Peyer's patch (tissue), 4 donors: ENCODE measurements around the gene GHRL.

ENCODE experiments used
- POLR2A ChIP-seq, 2 donors: fragments of 450-650 bp; IDR thresholded peaks; one replicate each; pipeline ENCODE4 v1.5.1; 2017; ENCODE audit warnings: antibody characterized with exemption in 2 of 2, mild to moderate bottlenecking in 2 of 2, moderate library complexity in 2 of 2
- TF ChIP-seq, protein P1 (sequence below), 6 experiments: fragments of 450-650 bp in 4 of 6; fragments of 200-600 bp in 2 of 6; sonication (generic) in 1 of 6; IDR thresholded peaks; one replicate each; pipeline ENCODE4 v1.5.1; 2017 to 2019; ENCODE audit warnings: antibody characterized with exemption in 6 of 6, mild to moderate bottlenecking in 3 of 6, moderate library complexity in 1 of 6

DNA sequence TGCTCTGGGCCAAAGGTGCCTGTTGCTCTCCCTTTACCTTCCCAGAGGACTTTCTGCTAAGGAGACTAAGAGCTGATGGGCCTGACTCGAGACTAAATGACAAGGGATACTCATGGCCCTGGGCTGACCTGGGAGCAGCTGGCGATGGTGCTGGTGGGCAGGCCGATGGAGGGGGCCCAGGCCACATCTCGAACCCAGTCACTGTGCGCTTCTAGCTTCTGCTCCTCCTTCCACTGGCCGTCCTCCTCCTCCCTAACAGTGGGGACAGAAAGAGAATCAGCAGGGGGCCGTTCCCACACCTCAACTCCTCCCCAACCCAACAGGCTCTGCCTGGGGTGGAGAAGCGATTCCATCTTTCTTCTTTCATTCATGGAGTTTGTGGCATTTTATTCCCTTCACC lies 12.2 kb upstream of the GHRL start:
- TF ChIP-seq, protein P1, sequence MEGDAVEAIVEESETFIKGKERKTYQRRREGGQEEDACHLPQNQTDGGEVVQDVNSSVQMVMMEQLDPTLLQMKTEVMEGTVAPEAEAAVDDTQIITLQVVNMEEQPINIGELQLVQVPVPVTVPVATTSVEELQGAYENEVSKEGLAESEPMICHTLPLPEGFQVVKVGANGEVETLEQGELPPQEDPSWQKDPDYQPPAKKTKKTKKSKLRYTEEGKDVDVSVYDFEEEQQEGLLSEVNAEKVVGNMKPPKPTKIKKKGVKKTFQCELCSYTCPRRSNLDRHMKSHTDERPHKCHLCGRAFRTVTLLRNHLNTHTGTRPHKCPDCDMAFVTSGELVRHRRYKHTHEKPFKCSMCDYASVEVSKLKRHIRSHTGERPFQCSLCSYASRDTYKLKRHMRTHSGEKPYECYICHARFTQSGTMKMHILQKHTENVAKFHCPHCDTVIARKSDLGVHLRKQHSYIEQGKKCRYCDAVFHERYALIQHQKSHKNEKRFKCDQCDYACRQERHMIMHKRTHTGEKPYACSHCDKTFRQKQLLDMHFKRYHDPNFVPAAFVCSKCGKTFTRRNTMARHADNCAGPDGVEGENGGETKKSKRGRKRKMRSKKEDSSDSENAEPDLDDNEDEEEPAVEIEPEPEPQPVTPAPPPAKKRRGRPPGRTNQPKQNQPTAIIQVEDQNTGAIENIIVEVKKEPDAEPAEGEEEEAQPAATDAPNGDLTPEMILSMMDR (IDR thresholded peaks at IDR 0.05): no peak
- no peak for TF ChIP-seq POLR2A (IDR thresholded peaks at IDR 0.05)
